ENCODE results near the gene METTL9.
"Not testable (repeated sequence)": the region's sequence is repeated elsewhere in the genome, so short reads cannot be mapped to it uniquely, and the experiment has no call there.

METTL9 gene

DNA sequence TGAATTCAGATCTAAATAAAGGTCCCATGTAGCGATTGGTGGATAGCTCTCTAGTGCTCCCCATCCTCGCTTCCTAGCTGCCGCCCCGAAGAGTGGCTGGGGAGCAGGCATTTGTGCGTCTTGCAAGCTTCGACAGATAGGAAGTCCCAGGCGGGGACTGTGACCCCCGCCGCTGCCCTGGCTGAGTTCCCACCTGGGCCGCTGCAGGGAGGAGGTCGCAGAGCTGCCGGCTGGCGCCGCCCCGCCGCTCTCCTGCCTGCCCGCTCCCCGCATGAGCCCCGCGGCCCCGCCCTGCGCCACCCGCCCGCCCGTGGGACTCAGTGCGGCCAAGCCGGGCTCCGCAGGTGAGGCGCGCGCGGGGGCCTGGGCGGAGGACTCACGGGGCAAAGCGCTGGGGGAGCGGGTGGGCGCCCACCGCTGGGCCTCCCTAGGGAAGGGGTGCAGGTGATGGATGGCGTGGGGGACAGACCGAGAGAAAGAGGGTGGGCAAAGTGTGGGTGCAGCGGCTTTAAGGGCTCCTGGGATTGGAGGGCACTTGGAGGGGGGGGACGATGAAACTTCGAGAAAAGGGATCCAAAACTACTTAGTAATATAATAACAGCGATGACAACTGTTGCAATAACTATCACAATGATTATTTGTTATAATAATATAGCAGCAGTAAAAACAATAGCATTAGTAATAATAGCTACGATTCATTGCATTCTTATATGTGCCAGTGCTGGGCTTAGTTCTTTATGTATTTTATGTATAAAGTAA lies 64.7 kb downstream of the METTL9 start, which contains the start of gene OTOA:
TSS of gene OTOA (plus strand) at position 80 of the 759 bp plus-strand sequence. CDS start 14,547 bp downstream, outside the sequence.
- peak; percentile 10 for DNase-seq (ENCODE audit: low read depth)

DNA sequence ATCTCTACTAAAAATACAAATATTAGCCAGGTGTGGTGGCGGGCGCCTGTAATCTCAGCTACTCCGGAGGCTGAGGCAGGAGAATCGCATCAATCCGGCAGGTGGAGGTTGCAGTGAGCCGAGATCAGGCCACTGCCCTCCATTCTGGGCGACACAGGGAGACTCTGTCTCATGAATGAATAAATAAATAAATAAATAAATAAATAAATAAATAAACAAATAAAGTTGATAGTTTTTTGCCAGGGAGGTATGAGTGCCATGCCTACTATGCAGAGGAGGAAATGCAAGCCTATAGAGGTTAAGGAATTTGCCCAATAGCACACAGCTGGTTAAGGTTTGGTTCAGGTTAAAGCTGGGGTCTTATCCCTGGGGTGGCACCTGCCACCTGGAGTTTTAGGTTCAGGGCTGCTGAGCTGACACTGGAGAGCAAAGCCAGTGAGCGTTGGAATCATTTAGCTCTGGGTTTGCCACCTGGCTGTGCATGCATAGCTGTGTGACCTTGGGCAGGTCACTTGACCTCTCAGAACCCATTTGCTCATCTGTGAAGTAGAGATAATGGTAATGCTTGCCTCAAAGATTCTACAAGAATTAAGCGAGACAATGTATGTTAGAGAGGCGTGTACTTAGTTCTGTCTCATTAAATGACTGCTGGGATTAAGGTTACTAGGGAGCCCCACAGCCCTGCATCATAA lies 65.6 kb downstream of the METTL9 start:
- DNase-seq (ENCODE audit: low read depth), result no peak

DNA sequence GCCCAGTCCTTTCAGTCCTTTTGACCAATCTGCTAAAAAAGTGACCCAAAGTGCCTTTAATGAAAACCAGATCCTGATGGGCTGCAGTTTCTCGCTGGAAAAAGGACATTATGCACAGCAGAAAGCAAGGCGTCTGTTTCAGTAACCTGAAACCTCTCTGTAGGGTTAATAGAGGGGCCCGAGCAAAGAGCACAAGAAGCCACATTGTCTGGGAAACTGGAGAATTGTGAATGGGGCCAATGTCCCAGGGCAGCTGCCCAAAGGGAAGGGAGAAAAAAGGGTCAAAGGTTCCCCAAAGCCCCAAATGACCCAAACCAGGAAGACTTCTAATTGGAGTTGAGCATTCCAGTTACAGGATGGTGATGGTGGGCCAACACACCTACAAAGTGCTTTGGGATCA lies 67.4 kb downstream of the METTL9 start:
- DNase-seq (ENCODE audit: low read depth), result no peak

DNA sequence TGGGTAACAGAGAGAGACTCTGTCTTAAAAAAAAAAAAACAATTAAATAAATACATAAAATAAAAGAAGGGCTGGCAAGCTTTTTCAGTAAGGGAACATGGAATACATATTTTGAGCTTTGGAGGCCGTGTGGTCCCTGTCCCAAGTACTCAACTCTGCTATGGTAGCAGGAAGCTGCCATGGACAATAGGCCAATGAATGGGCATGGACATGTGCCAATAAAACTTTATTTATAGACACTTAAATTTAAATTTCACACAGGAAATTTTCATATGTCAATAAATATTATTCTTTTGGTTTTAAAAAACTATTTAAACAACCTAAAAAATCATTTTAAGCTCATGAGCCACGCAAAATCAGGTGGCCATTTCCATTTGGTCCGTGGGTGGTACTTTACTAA lies 68.2 kb downstream of the METTL9 start:
- DNase-seq (ENCODE audit: low read depth), result no peak

DNA sequence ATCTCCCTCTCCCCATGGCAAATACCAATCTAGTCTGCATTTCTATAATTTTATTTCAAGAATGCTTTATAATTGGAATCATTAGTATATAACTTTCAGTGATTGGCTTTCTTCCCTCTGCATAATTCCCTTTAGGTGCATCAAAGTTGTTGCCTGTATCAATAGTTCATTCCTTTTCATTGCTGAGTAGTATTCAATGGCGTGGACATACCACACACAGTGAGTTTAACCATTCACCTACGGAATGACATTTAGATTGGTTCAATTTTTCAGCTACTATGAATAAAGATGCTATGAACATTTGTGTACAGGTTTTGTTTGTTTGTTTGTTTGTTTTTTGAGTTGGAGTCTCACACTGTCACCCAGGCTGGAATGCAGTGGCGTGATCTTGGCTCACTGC lies 74.1 kb downstream of the METTL9 start:
- DNase-seq (ENCODE audit: low read depth), result no peak

DNA sequence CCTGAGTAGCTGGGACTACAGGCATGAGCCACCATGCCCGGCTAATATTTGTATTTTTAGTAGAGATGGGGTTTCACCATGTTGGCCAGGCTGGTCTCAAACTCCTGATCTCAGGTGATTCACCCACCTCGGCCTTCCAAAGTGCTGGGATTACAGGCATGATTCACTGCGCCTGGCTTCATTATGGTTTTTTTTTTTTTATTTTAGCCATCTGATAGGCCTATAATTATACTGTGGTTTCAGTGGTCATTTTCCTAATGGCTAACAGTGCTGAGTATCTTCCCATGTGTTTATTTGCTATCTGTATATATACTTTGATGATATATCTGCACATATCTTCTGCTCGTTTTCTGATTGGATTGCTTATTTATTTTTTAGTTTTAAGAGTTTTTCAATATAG lies 75.1 kb downstream of the METTL9 start:
- DNase-seq (ENCODE audit: low read depth), result not testable (repeated sequence)

DNA sequence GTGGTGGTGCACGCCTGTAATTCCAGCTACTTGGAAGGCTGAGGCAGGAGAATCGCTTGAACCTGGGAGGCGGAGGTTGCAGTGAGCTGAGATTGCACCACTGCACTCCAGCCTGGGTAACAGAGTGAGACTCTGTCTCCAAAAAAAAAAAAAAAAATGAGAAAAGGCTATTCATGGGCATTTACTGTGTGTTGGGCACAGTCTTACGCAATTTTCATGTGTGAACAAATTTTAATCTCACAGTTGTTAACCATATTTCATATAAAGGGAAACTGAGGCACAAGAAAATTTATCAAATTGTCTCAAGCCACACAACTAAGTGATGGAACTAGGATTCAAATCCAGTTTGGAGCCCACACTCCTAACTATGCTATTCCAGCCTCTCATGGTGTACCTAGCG lies 81.3 kb downstream of the METTL9 start:
- DNase-seq (ENCODE audit: low read depth), result not testable (repeated sequence)

DNA sequence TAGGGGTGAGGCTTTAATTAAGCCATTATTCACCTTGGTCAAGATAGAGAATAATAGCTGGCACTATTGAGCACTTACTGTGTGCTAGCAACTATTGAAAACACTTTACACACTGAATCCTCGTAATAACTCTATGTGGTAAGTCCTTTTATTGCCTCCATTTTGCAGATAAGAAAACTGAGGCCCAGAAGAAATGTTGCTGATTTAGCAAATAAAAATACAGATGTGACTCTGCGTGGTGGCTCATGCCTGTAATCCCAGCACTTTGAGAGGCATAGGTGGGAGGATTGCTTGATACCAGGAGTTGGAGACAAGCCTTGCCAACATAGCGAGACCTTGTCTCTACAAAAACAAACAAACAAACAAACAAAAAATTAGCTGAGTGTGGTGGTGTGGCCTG lies 83.8 kb downstream of the METTL9 start:
- DNase-seq (ENCODE audit: low read depth), result no peak

DNA sequence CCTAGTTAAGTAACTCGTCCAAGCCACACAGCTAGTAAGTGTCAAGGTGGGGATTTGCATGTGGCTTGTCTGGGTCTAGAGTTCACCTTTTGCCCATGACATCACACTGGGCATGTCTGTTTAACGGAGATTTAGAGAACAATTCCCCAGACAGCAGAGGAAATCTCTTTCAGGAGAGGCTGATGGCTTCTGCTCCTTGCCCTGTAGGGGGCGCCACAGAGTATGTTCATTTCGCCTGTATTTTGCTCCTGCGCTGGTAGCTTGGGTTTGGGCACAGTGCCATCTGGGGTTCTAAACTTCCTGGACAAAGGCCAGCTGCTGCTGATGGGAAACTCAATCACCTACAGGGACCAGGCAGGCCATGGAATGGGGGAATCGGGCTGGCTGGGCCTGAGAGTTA lies 84.8 kb downstream of the METTL9 start:
- no peak for DNase-seq (ENCODE audit: low read depth)

DNA sequence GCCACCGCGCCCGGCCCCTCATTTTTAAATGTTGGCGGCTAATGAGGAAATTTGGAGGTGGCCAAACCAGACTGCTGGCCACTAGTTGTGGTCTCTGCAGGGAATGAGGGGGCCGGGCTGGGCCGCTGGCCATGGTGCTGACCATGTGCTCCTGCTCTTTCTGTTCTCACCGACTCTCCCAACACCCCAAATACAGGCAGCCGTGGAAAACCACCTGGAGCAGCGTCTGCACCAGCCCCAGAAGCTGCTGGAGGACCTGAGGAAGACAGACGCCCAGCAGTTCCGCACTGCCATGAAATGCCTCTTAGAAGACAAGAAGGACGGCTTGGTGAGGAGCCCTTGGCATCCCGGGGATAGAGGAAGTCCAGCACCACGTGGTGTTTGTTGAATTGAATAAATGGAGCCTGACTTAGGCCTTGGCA lies 85.7 kb downstream of the METTL9 start:
- no peak for DNase-seq (ENCODE audit: low read depth)

DNA sequence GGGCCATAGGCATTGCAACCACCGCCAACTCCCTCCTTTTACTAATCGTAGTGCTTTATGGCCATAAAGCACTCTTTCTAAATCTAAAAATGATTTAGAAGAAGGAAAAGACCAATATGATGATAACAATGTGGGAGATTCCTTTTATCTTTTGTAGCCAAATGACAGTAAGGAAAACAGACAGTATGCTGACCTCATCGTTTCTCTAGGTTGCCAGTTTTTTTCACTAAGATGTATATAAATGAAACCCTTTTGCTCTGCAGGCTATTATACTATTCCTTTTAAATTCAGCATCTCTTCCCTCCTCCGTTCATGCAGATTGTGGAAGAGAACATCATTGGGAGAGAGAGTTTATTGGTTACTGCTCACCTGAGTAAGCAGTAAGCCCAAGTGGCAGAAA lies 89.7 kb downstream of the METTL9 start:
- DNase-seq (ENCODE audit: low read depth), result no peak

DNA sequence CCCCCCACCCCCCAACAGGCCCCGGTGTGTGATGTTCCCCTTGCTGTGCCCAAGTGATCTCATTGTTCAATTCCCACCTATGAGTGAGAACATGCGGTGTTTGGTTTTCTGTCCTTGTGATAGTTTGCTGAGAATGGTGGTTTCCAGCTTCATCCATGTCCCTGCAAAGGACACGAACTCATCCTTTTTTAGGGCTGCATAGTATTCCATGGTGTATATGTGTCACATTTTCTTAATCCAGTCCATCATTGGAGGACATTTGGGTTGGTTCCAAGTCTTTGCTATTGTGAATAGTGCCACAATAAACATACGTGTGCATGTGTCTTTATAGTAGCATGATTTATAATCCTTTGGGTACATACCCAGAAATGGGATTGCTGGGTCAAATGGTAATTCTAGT lies 91.6 kb downstream of the METTL9 start:
- DNase-seq (ENCODE audit: low read depth), result not testable (repeated sequence)

DNA sequence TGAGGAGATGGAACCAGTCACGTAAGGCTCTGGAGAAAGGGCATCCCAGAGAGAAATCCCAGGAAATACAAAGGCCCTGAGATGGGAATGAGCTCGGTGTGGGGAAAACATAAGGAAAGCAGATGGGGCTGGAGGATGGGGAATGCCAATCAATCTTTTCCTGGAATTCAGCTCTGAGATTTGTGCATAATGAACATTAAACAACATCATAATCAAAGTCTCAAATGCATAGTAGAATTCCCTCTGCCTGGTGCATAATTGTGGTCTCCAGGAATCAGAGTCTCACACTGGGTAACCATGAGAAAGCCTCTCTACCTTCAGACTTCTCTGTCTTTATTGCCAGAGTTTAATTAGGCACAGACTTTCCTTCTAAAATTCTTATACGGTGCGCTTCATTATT lies 95.2 kb downstream of the METTL9 start:
- DNase-seq (ENCODE audit: low read depth), result no peak

DNA sequence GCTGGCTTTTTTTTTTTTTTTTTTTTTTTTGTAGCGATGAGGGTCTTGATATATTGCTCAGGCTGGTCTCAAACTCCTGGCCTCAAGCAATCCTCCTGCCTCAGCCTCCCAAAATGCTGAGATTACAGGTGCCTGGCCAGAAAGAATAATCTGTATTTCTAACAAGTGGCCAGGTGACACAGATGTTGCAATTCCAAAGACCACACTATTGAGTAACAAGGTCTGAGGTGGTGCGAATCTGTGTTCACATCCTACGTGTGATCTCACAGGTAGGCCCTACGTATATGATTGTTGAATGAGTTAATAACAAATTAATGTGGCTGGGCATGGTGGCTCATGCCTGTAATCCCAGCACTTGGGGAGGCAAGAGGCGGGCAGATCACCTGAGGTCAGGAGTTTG lies 97.7 kb downstream of the METTL9 start:
- no peak for DNase-seq (ENCODE audit: low read depth)

DNA sequence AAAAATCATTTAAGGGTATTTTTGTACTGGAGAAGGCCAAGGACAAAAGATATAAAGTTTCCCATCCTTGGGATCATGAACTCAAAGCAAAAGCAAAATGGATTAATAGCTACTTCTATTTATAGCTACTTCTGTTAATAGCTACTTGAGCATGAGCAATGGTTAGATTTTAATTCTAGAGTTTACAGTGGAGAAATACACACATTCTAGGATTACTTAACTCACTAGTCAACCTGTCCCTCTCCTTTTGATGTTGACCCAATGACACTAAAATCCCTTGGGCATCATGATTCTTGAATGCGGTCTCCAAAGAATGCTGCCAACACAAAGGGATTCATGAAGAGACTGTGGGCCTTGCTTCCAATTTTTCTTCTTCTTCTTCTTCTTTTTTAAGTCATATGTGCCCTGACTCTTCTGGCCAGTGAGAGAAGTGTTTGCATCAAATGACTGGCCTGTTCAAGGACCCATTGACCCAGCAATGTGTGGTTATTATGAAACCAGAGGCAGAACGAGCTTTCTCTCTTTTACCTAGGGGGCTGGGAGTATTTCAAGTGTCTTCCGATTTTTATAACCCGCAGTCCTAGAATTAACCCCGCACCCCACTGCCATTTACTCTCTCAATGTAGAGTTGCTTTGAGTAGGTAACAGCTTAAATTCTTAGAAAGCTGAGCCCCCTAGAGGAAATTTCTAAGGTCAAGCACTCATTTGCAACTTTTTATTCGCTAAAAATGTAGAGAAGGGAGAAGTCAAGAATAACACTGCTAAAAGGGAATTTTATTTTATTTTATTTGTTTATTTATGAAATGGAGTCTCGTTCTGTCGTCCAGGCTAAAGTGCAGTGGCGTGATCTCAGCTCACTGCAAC lies 99.0 kb downstream of the METTL9 start:
- DNase-seq (ENCODE audit: low read depth), result no peak

DNA sequence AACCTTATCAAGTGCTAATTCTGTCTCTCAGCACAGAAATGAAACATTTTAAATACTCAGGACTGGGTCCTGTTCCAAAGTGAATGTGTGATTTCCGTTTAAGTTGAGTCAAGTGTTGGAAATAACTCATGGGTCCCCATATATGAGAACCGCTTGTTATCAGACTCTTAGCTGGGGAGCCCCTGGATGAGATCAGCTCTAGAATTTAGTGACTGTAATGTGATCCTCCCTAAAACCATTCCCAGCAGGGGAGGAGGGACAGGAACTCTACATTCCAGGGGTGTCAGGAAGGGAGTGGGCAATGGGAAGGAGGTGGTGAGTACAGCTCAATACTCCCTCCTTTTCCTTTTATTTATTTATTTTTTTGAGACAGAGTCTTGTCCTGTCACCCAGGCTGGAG lies 101.9 kb downstream of the METTL9 start:
- DNase-seq (ENCODE audit: low read depth), result no peak

DNA sequence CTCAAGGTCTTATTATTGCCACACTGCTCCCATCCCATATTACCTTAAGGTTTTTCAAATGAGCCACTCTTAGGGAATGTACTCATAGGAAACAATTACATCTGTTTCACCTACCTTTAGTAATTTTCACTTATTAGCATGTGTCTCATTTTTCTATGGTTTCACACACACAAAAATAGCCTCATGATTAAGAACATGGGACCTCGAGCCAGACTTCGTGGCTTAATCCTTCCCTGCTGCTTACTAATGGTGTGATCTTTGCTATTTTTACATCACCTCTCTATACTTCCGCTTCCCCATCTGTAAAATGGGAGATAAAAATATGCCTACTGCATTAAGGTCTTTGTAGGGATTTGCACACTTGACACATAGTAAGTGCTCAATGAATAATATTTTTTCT lies 102.9 kb downstream of the METTL9 start:
- no peak for DNase-seq (ENCODE audit: low read depth)

DNA sequence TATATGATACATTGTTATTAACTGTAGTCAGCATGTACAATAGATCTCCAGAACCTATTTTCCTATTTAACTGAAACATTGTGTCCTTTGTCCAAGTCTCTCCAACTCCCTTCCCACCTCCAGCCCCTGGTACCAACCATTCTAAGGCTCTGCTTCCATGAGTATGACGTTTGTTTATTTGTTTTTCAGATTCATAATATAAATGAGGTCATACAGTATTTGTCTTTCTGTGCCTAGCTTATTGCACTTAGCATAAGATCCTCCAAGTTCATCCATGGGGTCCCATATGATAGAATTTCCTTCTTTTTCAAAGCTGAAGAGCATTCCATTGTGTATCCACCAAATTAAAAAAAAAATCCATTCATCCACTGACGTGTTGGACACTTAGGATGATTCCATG lies 103.8 kb downstream of the METTL9 start:
- DNase-seq (ENCODE audit: low read depth), result no peak

DNA sequence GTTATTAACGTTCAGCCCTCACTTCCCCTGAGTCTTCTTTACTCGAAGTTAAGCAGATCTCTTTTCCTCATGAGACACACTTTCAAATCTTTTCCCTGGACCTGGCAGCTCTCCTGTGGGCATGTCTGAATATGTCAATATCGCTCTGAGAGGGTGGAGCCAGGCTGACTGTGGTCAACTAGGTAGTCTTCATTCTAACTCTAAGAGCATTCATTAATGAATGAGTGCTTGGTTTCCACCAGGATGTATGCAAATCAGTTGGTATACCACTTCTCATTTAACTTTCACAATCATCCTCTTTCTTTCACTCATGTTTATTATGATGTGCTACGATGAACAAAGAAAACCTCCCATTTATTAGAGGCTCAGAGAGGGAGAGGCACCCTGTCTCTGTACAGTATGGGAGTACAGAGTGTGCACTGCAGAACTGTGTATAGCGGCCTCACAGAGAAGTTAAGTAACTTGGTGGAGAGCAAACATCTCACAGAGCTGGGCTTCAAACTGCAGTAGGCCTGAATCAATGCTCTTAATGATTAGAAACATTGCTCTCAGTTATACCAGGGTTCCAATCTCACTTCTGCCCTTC lies 104.3 kb downstream of the METTL9 start:
- no peak for DNase-seq (ENCODE audit: low read depth)

DNA sequence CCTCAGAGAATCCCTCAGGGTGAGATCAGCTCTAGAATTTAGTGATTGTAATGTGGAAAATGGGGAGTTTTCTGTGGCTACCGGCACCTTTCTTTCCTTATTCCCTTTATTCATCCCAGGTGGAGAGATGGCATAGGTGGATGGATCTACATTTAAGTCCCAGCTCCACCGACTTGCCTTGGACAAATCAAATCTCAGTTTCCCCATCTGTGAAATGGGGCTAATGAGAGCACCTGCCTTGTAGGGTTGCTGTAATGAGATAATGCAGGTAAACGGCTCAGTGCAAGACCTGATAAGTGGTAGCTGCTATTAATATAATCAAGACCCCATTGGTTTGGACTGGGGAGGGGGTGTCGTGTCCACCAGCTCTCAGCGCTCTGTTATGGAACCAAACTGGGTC lies 104.9 kb downstream of the METTL9 start:
- DNase-seq (ENCODE audit: low read depth), result no peak

DNA sequence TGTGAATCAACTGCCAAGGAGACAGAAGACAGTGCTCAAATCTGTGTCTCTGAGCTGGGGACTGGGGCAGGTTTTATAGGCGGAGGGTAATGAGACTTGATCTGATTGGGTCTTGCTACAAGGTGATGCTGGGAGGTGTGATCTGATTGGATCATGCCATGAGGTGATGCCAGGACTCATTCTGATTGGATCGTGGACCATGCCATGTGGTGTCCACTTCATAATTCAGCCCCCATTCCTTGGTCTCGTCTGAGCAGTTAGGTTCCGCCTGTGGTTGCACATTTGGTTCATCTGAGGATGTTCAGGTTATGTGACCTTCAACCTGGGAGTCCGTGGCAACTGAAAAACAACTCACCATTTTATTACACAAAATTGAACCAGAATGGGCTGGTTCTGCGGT lies 105.4 kb downstream of the METTL9 start:
- no peak for DNase-seq (ENCODE audit: low read depth)

Data from stimulated activated CD8-positive, alpha-beta memory T cell treated with anti-CD3 and anti-CD28 coated beads, Interleukin-12 subunit alpha, Interleukin-12 subunit beta, amount 100 ng/mL, for 4 hours (primary cell).